ENCODE data around the gene TUBG1. TPM values are rescaled to one million over a fixed set of nuclear protein-coding genes. Genes with fewer than 3 reads are reported as not detected.
"Not testable (repeated sequence)": the region's sequence is repeated elsewhere in the genome, so short reads cannot be mapped to it uniquely, and the experiment has no call there.

TUBG1 gene
- total RNA-seq, 4 donors from 2014 or later: 6.0 to 27.7 (median 14.3) TPM

DNA sequence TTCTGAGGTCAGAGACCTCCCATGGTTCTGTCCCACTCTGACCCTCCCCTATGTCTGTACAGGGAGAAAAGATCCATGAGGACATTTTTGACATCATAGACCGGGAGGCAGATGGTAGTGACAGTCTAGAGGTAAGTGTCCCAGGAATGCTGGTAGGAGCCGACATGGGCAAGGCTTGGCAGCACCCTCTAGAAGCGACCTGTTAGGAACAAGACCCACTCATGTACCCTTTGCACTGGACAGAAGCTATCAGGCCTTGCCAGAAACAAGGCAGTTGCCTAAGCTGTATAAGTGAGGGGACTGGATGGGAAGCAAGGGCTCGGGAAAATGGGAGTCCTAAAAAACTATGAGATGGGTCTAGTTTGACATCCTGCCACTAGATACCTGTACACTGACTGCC, 2.5 kb downstream of the TUBG1 start:
- intact Hi-C loops (cut with DNase I; ENCODE audit: low total_unique reads) (no loop called here), in situ Hi-C loops (cut with MboI; ENCODE audit: low pct_ligation_motif_present in 1 of 4, low pct_unique_long_range_greater_than_20kb in 1 of 4, low sequenced_read_pairs in 3 of 4) (no loop called here)
- DNase-seq: no peak
- Histone ChIP-seq H3K36me3 (peaks cover 0 to 20% (median 5%) of the 10 kb centered on the region in 4 donors), H3K4me3 (no peak overlapping the region), H3K9me3 (no peaks in the 10 kb centered on the region), H3K27ac (no peak overlapping the region), H3K27me3 (no peaks in the 10 kb centered on the region), H3K4me1 (peaks cover 12 to 25% (median 19%) of the 10 kb centered on the region in 4 donors)
- 100% methylated on average over 2 to 4 of the region's 4 CpGs for WGBS, 2 donors (ENCODE audit: low coverage in 1 of 2)
- TF ChIP-seq POLR2AphosphoS5 (IDR thresholded peaks at IDR 0.05): no peak
- TF ChIP-seq POLR2A (IDR thresholded peaks at IDR 0.05): no peak
- TF ChIP-seq, protein P1, sequence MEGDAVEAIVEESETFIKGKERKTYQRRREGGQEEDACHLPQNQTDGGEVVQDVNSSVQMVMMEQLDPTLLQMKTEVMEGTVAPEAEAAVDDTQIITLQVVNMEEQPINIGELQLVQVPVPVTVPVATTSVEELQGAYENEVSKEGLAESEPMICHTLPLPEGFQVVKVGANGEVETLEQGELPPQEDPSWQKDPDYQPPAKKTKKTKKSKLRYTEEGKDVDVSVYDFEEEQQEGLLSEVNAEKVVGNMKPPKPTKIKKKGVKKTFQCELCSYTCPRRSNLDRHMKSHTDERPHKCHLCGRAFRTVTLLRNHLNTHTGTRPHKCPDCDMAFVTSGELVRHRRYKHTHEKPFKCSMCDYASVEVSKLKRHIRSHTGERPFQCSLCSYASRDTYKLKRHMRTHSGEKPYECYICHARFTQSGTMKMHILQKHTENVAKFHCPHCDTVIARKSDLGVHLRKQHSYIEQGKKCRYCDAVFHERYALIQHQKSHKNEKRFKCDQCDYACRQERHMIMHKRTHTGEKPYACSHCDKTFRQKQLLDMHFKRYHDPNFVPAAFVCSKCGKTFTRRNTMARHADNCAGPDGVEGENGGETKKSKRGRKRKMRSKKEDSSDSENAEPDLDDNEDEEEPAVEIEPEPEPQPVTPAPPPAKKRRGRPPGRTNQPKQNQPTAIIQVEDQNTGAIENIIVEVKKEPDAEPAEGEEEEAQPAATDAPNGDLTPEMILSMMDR (IDR thresholded peaks at IDR 0.05): no peak
- TF ChIP-seq EP300 (IDR thresholded peaks at IDR 0.05; ENCODE audit: low read depth): no peak

DNA sequence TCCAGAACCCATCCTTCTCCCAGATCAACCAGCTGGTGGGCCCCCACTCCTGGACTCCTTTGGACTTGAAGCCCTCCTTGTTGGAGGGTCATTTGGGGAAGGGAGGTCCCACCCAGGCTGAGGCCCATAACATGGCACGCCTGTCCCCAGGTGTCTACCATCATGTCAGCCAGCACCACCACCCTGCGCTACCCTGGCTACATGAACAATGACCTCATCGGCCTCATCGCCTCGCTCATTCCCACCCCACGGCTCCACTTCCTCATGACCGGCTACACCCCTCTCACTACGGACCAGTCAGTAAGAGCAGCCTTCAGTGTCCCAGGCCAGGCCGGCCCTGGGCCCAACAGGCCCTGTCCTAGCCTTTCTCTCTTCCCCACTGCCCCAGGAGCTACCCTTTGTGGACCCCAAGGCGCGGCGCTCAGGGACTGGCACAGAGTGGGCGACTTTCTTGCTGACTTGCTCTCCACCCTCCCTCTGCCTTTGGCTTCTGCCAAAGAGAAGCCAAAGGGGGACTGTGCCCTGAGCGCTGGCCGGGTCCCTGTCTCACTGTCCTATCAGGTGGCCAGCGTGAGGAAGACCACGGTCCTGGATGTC, 4.3 kb downstream of the TUBG1 start:
- no peak for DNase-seq
- H3K9me3 ChIP-seq: no peaks in the 10 kb centered on the region
- H3K36me3 ChIP-seq: peaks cover 0 to 20% (median 5%) of the 10 kb centered on the region in 4 donors
- intact Hi-C loops (cut with DNase I; ENCODE audit: low total_unique reads) (no loop called here), in situ Hi-C loops (cut with MboI; ENCODE audit: low pct_ligation_motif_present in 1 of 4, low pct_unique_long_range_greater_than_20kb in 1 of 4, low sequenced_read_pairs in 3 of 4) (no loop called here)
- no peaks in the 10 kb centered on the region for H3K27me3 ChIP-seq
- no peak for TF ChIP-seq POLR2A (IDR thresholded peaks at IDR 0.05)
- TF ChIP-seq, protein P1 (IDR thresholded peaks at IDR 0.05): no peak
- no peak for TF ChIP-seq EP300 (IDR thresholded peaks at IDR 0.05; ENCODE audit: low read depth)
- no peak for TF ChIP-seq POLR2AphosphoS5 (IDR thresholded peaks at IDR 0.05)
- peaks cover 4 to 18% (median 6%) of the 10 kb centered on the region in 4 donors for H3K4me1 ChIP-seq
- H3K27ac ChIP-seq: no peak overlapping the region
- 84 to 96% methylated on average over 5 to 16 of the region's 17 CpGs for WGBS, 2 donors (ENCODE audit: low coverage in 1 of 2)
- no peak overlapping the region for H3K4me3 ChIP-seq

DNA sequence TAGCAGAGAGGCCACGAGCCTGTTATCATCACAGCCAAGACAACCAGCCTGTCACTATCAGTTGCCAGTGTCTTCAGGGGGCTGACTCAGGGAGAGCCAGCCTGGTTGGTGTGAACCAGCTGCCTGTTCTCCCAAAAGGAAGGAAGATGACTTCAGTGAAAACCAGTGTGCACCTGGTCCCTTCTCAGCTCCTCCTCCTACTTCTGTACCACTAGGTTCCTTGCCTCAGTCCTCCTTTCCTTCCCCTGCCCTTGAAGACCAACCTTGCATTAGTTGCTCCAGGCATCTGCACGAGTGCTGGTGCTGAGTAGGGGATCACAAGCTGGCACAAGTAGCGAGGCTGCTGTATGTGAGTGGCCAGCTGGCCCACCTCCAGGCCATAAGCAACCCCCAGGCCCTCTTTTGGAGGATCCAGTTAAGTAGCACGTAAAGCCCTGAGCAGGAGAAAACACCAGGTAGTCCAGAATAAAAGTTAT, 8.5 kb downstream of the TUBG1 start:
- intact Hi-C loops (cut with DNase I; ENCODE audit: low total_unique reads): loop anchor here (5.0 kb wide), 1 partner anchor 1689 kb away; the partner anchor contains the start of gene RUNDC3A
- DNase-seq: peak; percentile 20
- in situ Hi-C loops (cut with MboI; ENCODE audit: low pct_ligation_motif_present in 1 of 4, low pct_unique_long_range_greater_than_20kb in 1 of 4, low sequenced_read_pairs in 3 of 4): no loop called here
- 66 to 100% methylated on average over 1 to 4 of the region's 4 CpGs for WGBS, 2 donors (ENCODE audit: low coverage in 1 of 2)
- no peaks in the 10 kb centered on the region for H3K9me3 ChIP-seq
- H3K27me3 ChIP-seq: no peaks in the 10 kb centered on the region
- TF ChIP-seq POLR2AphosphoS5 (IDR thresholded peaks at IDR 0.05) (peak in 1 of 3 donors; percentile 25), EP300 (IDR thresholded peaks at IDR 0.05; ENCODE audit: low read depth) (no peak), POLR2A (IDR thresholded peaks at IDR 0.05) (no peak)
- H3K4me1 ChIP-seq: peaks cover 0 to 12% (median 2%) of the 10 kb centered on the region in 4 donors
- H3K4me3 ChIP-seq: no peak overlapping the region
- peak overlapping the region in 2 of 4 donors; percentile 42 to 59 for H3K27ac ChIP-seq
- peaks cover 0 to 20% (median 4%) of the 10 kb centered on the region in 4 donors for H3K36me3 ChIP-seq

DNA sequence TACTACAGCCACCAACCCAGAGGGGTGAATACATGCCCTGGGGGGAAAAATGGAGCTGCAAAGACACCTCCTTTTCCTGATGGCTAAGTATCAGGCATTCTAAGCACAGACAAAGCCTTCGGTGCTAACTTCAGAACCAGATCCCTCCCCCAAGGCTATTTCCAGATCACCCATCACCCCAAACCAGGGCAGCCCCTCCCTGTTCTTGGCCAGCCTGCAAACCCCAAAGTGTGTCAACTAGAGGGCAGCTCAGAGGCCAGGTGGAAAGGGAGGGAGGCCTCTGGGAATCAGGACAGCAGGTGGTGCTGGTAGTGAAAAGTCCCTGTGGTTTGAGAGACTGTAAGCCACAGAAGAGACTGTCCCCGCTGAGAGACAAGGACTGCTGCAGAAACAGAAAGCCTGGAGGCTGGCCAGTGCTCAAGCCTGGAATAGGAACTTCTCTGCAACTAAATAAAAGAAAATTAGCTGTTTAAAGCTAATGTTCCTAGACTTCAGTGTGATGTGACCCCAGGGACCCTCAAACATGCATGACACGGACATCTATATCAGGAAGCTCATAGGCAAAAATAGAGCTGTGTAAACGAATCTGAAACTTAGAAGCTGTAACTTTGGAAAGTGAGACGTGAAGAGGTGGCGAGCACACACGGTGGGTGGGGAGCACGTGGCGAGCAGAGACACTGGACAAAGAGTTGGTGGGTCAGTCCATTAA, 9.1 kb downstream of the TUBG1 start:
- Histone ChIP-seq H3K4me1 (peaks cover 0 to 12% (median 2%) of the 10 kb centered on the region in 4 donors), H3K36me3 (peaks cover 0 to 18% (median 1%) of the 10 kb centered on the region in 4 donors), H3K27me3 (no peaks in the 10 kb centered on the region), H3K9me3 (no peaks in the 10 kb centered on the region), H3K27ac (peak overlapping the region in 2 of 4 donors; percentile 42 to 59), H3K4me3 (no peak overlapping the region)
- in situ Hi-C loops (cut with MboI; ENCODE audit: low pct_ligation_motif_present in 1 of 4, low pct_unique_long_range_greater_than_20kb in 1 of 4, low sequenced_read_pairs in 3 of 4) (no loop called here), intact Hi-C loops (cut with DNase I; ENCODE audit: low total_unique reads) (loop anchor here (5.0 kb wide), 1 partner anchor 1689 kb away; the partner anchor contains the start of gene RUNDC3A)
- TF ChIP-seq, protein P1 (IDR thresholded peaks at IDR 0.05): peak in 3 of 5 experiments; percentile 12 to 35 (median 25)
- no peak for TF ChIP-seq EP300 (IDR thresholded peaks at IDR 0.05; ENCODE audit: low read depth)
- no peak for TF ChIP-seq POLR2A (IDR thresholded peaks at IDR 0.05)
- TF ChIP-seq POLR2AphosphoS5 (IDR thresholded peaks at IDR 0.05): peak in 1 of 3 donors; percentile 65
- WGBS, 2 donors (ENCODE audit: low coverage in 1 of 2): 28 to 33% methylated on average over 5 to 9 of the region's 9 CpGs
- DNase-seq: peak; percentile 73

DNA sequence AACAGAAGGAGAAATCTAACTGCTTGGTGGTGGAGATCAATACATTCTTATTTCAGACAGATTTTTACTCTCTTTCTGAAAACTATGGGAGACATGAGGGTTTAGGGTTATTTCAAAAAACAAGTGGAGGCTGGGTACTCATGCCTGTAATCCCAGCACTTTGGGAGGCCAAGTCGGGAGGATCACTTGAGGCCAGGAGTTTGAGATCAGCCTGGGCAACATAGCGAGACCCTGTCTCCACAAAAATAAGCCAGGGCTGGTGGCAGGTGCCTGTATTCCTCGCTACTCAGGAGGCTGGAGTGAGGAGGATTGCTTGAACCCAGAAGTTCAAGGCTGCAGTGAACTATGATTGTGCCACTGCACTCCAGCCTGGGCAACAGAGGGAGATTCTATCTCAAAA, 12.5 kb downstream of the TUBG1 start:
- H3K4me3 ChIP-seq; H3K36me3 ChIP-seq; DNase-seq; H3K27ac ChIP-seq; H3K9me3 ChIP-seq; intact Hi-C loops (cut with DNase I; ENCODE audit: low total_unique reads); in situ Hi-C loops (cut with MboI; ENCODE audit: low pct_ligation_motif_present in 1 of 4, low pct_unique_long_range_greater_than_20kb in 1 of 4, low sequenced_read_pairs in 3 of 4); H3K27me3 ChIP-seq: not testable (repeated sequence)
- WGBS, 2 donors (ENCODE audit: low coverage in 1 of 2): 88 to 100% methylated on average over 1 to 3 of the region's 3 CpGs
- H3K4me1 ChIP-seq: peaks cover 0 to 12% (median 2%) of the 10 kb centered on the region in 4 donors
